GM12891 (cell line): ENCODE results near the gene TRIM10.

ENCODE experiments used
- POLR2A ChIP-seq: IDR thresholded peaks from 2 replicates; pipeline ENCODE4 v1.6.1; 2011; ENCODE audit warnings: low read depth, low read length, control low read depth
- POLR2AphosphoS5 ChIP-seq: IDR thresholded peaks from 2 replicates; pipeline ENCODE4 v1.6.1; 2011; ENCODE audit warnings: low read depth, low read length, control low read depth
- TAF1 ChIP-seq: IDR thresholded peaks from 2 replicates; pipeline ENCODE4 v1.6.1; 2011; ENCODE audit warnings: low read depth, low read length, control low read depth

- no peak for TF ChIP-seq POLR2A
- no peak for TF ChIP-seq POLR2AphosphoS5
- no peak for TF ChIP-seq TAF1
These were observed 41.4 kb upstream of the TRIM10 start for GRCh38 chr6:30202366-30202765.
